Tibial artery (tissue), 4 donors: ENCODE measurements around the gene EFEMP2.

ENCODE experiments used
- DNase-seq, 2 donors: peaks; one replicate each; pipeline ENCODE4 v3.0.0-alpha.2; 2019
- H3K27ac ChIP-seq, 2 donors: fragments of 200-600 bp; sonication (generic) in 1 of 2; 1 replicate in 1 of 2; 2 replicates in 1 of 2; pipeline ENCODE4 v1.5.1; 2018 to 2019; ENCODE audit warnings: mild to moderate bottlenecking in 1 of 2
- H3K27me3 ChIP-seq, 2 donors: fragments of 200-600 bp; sonication (generic) in 1 of 2; one replicate each; pipeline versions ENCODE4 v1.5.1 to v1.6.0; 2016 to 2019
- H3K36me3 ChIP-seq, 3 donors: fragments of 200-600 bp; sonication (generic) in 2 of 3; one replicate each; pipeline ENCODE4 v1.5.1; 2016 to 2019; ENCODE audit warnings: mild to moderate bottlenecking in 2 of 3
- H3K4me1 ChIP-seq, 4 donors: fragments of 200-600 bp; sonication (generic) in 2 of 4; 1 replicate in 3 of 4; 2 replicates in 1 of 4; pipeline ENCODE4 v1.5.1; 2016 to 2019
- H3K4me3 ChIP-seq, 2 donors: fragments of 200-600 bp; sonication (generic) in 1 of 2; 1 replicate in 1 of 2; 2 replicates in 1 of 2; pipeline ENCODE4 v1.5.1; 2018 to 2019; ENCODE audit warnings: mild to moderate bottlenecking in 2 of 2
- H3K9me3 ChIP-seq, 3 donors: fragments of 200-600 bp; sonication (generic) in 1 of 3; one replicate each; pipeline ENCODE4 v1.5.1; 2016 to 2019
- intact Hi-C: fragments of 100-400 bp; cut with DNase I; formaldehyde crosslinking; loops from one replicate; pipeline ENCODE4 v1.15.0; 2023; ENCODE audit warnings: low total_unique reads
- TF ChIP-seq, protein P1 (sequence below), 2 experiments: fragments of 200-600 bp in 1 of 2; fragments of 450-650 bp in 1 of 2; IDR thresholded peaks; one replicate each; pipeline ENCODE4 v1.5.1; 2017 to 2019; ENCODE audit warnings: antibody characterized with exemption in 2 of 2, mild to moderate bottlenecking in 1 of 2, moderate library complexity in 1 of 2

The EFEMP2 gene

DNA sequence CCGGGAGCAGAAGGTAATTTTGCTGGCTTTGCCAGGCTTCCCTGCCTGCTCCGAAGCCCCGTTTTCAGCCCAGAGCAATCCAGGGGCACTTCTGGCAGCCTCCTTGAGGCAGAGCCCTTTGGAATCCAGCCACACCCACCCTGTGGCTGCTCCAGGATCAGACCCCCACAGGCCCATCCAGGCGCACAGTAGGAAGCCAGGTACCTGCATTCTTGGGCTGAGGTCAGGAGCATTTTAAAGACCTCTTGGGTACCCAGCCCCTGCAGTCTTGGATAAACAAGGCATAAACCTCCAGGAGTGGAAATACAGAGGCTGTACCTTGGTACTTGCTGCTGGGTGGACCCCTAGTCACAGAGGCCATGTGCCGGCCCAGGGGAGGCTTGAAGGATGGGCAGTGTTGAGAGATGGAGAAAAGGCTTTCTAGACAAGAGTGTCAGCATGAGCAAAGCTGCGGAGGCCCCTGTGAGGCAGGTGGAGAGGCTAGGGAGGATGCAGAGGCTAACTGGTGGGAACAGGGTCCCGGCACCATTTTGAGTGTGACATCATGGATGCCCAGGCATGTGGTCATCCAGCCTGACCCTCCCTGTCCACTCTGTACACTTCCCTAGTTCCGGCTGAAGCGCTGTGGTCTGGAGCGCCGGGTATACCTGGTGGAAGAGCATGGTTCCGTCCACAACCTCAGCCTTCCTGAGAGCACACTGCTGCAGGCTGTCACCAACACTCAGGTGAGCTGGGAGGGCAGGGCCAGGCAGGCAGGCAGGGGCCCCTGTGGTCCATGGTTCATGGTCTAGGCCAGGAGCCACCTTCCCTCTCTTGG, 8.5 kb downstream of the EFEMP2 start:
- TF ChIP-seq, protein P1, sequence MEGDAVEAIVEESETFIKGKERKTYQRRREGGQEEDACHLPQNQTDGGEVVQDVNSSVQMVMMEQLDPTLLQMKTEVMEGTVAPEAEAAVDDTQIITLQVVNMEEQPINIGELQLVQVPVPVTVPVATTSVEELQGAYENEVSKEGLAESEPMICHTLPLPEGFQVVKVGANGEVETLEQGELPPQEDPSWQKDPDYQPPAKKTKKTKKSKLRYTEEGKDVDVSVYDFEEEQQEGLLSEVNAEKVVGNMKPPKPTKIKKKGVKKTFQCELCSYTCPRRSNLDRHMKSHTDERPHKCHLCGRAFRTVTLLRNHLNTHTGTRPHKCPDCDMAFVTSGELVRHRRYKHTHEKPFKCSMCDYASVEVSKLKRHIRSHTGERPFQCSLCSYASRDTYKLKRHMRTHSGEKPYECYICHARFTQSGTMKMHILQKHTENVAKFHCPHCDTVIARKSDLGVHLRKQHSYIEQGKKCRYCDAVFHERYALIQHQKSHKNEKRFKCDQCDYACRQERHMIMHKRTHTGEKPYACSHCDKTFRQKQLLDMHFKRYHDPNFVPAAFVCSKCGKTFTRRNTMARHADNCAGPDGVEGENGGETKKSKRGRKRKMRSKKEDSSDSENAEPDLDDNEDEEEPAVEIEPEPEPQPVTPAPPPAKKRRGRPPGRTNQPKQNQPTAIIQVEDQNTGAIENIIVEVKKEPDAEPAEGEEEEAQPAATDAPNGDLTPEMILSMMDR (IDR thresholded peaks at IDR 0.05) = no peak
- intact Hi-C loops = no loop called here
- H3K36me3 ChIP-seq = peaks cover 38 to 73% (median 63%) of the 10 kb centered on the region in 3 donors
- H3K4me3 ChIP-seq = no peak overlapping the region
- H3K27ac ChIP-seq = peak overlapping the region in 1 of 2 donors; percentile 14
- H3K9me3 ChIP-seq = no peaks in the 10 kb centered on the region
- no peak for DNase-seq
- no peaks in the 10 kb centered on the region for H3K27me3 ChIP-seq
- peaks cover 0 to 29% (median 22%) of the 10 kb centered on the region in 4 donors for H3K4me1 ChIP-seq

DNA sequence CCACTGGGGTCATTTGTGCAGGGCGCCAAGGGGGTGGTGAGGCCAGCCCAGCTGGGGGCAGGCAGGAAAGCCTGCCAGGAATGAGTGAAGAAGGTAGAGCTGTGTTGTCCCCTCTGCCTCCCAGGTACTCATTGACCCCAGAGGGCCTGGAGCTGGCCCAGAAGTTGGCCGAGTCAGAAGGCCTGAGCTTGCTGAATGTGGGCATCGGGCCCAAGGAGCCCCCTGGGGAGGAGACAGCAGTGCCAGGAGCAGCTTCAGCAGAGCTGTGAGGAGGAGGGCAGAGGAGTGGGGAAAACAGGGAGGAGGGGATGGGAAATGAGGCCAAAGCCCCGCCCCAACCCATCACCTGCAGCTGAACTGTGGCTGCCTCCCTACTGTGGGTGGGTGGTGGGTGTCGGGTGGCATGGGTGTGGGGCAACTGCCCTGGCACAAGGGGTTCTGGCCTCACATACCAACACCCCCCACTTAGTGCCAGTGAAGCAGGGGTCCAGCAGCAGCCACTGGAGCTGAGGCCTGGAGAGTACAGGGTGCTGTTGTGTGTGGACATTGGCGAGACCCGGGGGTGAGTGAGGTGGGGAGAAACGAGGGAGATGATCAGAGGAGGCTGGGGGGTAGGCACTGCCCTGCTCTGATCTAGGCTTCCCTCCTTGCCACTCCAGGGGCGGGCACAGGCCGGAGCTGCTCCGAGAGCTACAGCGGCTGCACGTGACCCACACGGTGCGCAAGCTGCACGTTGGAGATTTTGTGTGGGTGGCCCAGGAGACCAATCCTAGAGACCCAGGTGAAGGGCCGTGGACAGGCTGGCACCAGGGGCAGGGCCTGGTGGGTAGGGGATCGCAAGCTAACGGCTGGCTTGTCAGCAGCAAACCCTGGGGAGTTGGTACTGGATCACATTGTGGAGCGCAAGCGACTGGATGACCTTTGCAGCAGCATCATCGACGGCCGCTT, 9.4 kb downstream of the EFEMP2 start:
- Histone ChIP-seq H3K27ac (peak overlapping the region in 1 of 2 donors; percentile 98), H3K4me1 (peaks cover 0 to 29% (median 22%) of the 10 kb centered on the region in 4 donors), H3K4me3 (no peak overlapping the region), H3K36me3 (peaks cover 38 to 65% (median 57%) of the 10 kb centered on the region in 3 donors), H3K27me3 (no peaks in the 10 kb centered on the region), H3K9me3 (no peaks in the 10 kb centered on the region)
- TF ChIP-seq, protein P1 (IDR thresholded peaks at IDR 0.05) = no peak
- intact Hi-C loops = no loop called here
- DNase-seq = peak; percentile 16 to 64

DNA sequence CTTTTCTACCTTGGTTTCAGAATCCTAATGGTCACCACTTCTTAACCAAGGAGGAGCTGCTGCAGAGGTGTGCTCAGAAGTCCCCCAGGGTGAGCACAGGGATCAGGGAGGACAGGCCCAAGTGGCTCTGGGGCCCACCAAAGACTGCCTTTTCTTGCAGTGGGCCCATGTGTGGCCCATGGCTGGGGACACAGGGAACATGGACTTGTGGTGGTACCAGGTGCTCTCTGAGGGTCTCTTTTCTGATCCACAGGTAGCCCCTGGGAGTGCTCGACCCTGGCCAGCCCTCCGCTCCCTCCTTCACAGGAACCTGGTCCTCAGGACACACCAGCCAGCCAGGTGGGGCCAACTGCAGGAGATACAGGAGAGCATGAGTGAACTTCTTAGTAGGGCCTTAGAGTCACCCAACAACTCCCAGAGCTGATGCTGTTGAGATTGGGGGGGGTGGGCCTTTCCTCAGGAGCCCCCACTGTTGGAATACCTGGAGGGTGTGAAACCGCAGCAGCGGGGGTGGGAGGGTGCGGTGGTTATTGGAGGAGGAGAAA, 10.3 kb downstream of the EFEMP2 start:
- H3K36me3 ChIP-seq = peaks cover 38 to 55% (median 49%) of the 10 kb centered on the region in 3 donors
- no peaks in the 10 kb centered on the region for H3K27me3 ChIP-seq
- intact Hi-C loops = no loop called here
- no peaks in the 10 kb centered on the region for H3K9me3 ChIP-seq
- H3K4me1 ChIP-seq = peaks cover 0 to 29% (median 22%) of the 10 kb centered on the region in 4 donors
- H3K27ac ChIP-seq = peak overlapping the region; percentile 97 to 98
- TF ChIP-seq, protein P1 (IDR thresholded peaks at IDR 0.05) = no peak
- H3K4me3 ChIP-seq = peak overlapping the region in 1 of 2 donors; percentile 84
- peak; percentile 18 to 68 for DNase-seq

DNA sequence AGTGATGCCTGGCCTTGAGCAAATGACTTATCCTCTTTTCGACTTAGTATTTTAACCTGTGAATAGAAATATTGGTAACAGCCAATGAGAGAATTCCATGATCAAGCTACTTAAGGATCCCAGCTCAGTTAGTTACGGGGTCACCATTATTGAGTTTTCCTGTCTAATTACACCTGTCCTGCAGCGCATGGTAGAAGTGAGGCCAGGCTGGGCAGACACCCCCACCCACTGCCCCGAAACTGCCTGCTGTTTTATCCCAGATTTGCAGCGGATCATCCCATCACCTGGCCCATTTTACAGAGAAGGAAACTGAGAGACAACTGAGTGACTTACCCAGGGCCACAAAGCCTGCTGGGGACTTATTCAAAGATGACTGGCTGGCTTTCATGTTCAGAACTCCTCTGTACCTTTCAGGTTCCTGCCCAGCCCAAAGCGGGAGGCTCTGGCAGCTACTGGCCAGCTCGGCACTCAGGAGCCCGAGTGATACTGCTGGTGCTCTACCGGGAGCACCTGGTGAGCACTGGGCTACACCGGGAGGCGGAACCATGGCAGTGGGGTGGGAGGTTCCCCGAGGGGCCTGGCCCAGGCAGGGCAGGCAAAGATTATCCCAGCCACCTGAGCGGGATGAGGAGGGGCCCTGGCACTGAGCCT, 10.9 kb downstream of the EFEMP2 start:
- Histone ChIP-seq H3K4me1 (peaks cover 0 to 31% (median 23%) of the 10 kb centered on the region in 4 donors), H3K27me3 (no peaks in the 10 kb centered on the region), H3K4me3 (peak overlapping the region; percentile 84 to 99), H3K27ac (peak overlapping the region; percentile 97 to 98), H3K9me3 (no peaks in the 10 kb centered on the region), H3K36me3 (peaks cover 38 to 49% (median 45%) of the 10 kb centered on the region in 3 donors)
- peak in 1 of 2 donors; percentile 61 for DNase-seq
- TF ChIP-seq, protein P1 (IDR thresholded peaks at IDR 0.05) = no peak
- intact Hi-C loops = no loop called here

DNA sequence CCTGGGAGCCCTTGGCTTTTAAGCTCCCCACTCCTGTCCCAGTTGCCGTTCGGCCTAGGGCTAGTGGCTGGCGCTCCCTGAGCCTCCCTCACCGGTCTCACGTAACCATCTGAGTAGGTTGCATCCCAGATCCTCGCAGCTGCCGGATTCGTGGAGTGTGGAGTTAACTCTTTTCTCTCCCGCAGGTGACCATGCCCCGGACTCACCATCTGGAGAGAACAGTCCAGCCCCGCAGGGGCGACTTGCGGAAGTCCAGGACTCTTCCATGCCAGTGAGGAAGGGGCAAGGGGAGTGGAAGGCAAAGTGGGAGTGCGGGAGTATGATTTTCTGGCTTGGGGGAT, 11.5 kb downstream of the EFEMP2 start:
- peak in 1 of 2 donors; percentile 20 for DNase-seq
- TF ChIP-seq, protein P1 (IDR thresholded peaks at IDR 0.05) = no peak
- H3K27me3 ChIP-seq = no peaks in the 10 kb centered on the region
- H3K36me3 ChIP-seq = peaks cover 38 to 46% (median 41%) of the 10 kb centered on the region in 3 donors
- peak overlapping the region; percentile 84 to 99 for H3K4me3 ChIP-seq
- H3K4me1 ChIP-seq = peaks cover 0 to 36% (median 28%) of the 10 kb centered on the region in 4 donors
- peak overlapping the region; percentile 97 to 98 for H3K27ac ChIP-seq
- intact Hi-C loops = no loop called here
- no peaks in the 10 kb centered on the region for H3K9me3 ChIP-seq
